Measurements from ENCODE around the gene PCGF5.

GRCh38 chr10:91284486-91285090 lies 64.1 kb downstream of the PCGF5 start:
- TF ChIP-seq, protein P1, sequence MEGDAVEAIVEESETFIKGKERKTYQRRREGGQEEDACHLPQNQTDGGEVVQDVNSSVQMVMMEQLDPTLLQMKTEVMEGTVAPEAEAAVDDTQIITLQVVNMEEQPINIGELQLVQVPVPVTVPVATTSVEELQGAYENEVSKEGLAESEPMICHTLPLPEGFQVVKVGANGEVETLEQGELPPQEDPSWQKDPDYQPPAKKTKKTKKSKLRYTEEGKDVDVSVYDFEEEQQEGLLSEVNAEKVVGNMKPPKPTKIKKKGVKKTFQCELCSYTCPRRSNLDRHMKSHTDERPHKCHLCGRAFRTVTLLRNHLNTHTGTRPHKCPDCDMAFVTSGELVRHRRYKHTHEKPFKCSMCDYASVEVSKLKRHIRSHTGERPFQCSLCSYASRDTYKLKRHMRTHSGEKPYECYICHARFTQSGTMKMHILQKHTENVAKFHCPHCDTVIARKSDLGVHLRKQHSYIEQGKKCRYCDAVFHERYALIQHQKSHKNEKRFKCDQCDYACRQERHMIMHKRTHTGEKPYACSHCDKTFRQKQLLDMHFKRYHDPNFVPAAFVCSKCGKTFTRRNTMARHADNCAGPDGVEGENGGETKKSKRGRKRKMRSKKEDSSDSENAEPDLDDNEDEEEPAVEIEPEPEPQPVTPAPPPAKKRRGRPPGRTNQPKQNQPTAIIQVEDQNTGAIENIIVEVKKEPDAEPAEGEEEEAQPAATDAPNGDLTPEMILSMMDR (IDR thresholded peaks at IDR 0.05): no peak
- no peak for TF ChIP-seq POLR2A (IDR thresholded peaks at IDR 0.05)

Measured in heart left ventricle (tissue), 13 donors.